ENCODE data around the gene GALNT16.

GRCh38 chr14:69269381-69269780, 9.4 kb downstream of the GALNT16 start:
- TF ChIP-seq CTCF (IDR thresholded peaks at IDR 0.05) (no peak), EP300 (IDR thresholded peaks at IDR 0.05) (no peak), POLR2A (IDR thresholded peaks at IDR 0.05) (no peak)
